OCI-LY7 (cell line): ENCODE results near the gene TRRAP.

Experiments used
- CTCF ChIP-seq: fragments of 200-600 bp; sonication (generic); conservative IDR thresholded peaks from 2 replicates; pipeline ENCODE4 v1.5.1; 2014; ENCODE audit warnings: mild to moderate bottlenecking, antibody characterized with exemption, low read length, moderate library complexity, mixed read lengths
- EZH2phosphoT487 ChIP-seq: fragments of 200-600 bp; sonication (generic); IDR thresholded peaks from 2 replicates; pipeline ENCODE4 v1.6.1; 2018; ENCODE audit warnings: low read depth, borderline replicate concordance, mild to moderate bottlenecking, mixed run types, antibody characterized with exemption, low read length, moderate library complexity, mixed read lengths

- TF ChIP-seq CTCF = no peak
- TF ChIP-seq EZH2phosphoT487 = no peak
Observed at GRCh38 chr7:98863601-98864000, 14.7 kb upstream of the TRRAP start.
